ENCODE results near the gene OR51V1. TPM values are rescaled to one million over a fixed set of nuclear protein-coding genes. Genes with fewer than 3 reads are reported as not detected.

The OR51V1 gene
- total RNA-seq, 1 experiment from 2014 or later = not detected

DNA sequence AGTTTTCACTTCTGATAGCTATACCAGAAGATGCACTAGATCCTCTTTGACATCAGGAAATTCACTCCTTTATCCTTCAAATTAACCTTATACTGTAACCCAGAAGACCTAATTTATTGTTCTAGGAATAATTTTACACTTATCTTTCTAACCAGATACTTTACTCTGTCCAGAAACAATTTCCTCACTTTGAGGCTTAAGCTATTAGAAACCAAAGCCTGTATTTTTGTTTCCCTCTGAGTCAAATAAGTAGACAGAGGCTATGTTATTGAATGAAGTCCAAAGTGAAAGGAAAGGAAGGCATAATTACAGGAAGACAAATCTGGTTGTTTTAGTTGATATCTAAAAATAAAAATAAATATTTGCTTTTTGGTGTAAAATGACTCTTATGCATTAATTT lies 2.2 kb downstream of the OR51V1 start:
- no peaks in the 10 kb centered on the region for H3K4me1 Mint-ChIP-seq (ENCODE audit: low read depth, unreplicated experiment)
- no peaks in the 10 kb centered on the region for H3K27me3 Mint-ChIP-seq (ENCODE audit: unreplicated experiment)
- H3K27ac Mint-ChIP-seq (ENCODE audit: unreplicated experiment) = no peak overlapping the region
- CTCF ChIA-PET = no interaction called here
- DNase-seq = no peak
- BruUV-seq (replicated peaks) = no TSS peak
- H3K4me3 Mint-ChIP-seq (ENCODE audit: low read depth, unreplicated experiment) = no peak overlapping the region
- TF ChIP-seq CTCF (IDR thresholded peaks at IDR 0.05; ENCODE audit: unreplicated experiment) = no peak
- no peaks in the 10 kb centered on the region for H3K9me3 Mint-ChIP-seq (ENCODE audit: low read depth, unreplicated experiment)
- no peaks in the 10 kb centered on the region for H3K36me3 Mint-ChIP-seq (ENCODE audit: insufficient read depth, unreplicated experiment)
- intact Hi-C loops (cut with micrococcal nuclease; ENCODE audit: unreplicated experiment) = no loop called here

- H3K4me3 Mint-ChIP-seq (ENCODE audit: low read depth, unreplicated experiment) = no peak overlapping the region
- H3K27me3 Mint-ChIP-seq (ENCODE audit: unreplicated experiment) = no peaks in the 10 kb centered on the region
- TF ChIP-seq CTCF (IDR thresholded peaks at IDR 0.05; ENCODE audit: unreplicated experiment) = no peak
- BruUV-seq (replicated peaks) = no TSS peak
- H3K4me1 Mint-ChIP-seq (ENCODE audit: low read depth, unreplicated experiment) = no peaks in the 10 kb centered on the region
- DNase-seq = no peak
- H3K36me3 Mint-ChIP-seq (ENCODE audit: insufficient read depth, unreplicated experiment) = no peaks in the 10 kb centered on the region
- intact Hi-C loops (cut with micrococcal nuclease; ENCODE audit: unreplicated experiment) = no loop called here
- CTCF ChIA-PET = no interaction called here
- H3K9me3 Mint-ChIP-seq (ENCODE audit: low read depth, unreplicated experiment) = no peaks in the 10 kb centered on the region
- H3K27ac Mint-ChIP-seq (ENCODE audit: unreplicated experiment) = no peak overlapping the region
Measured at GRCh38 chr11:5197536-5197935, 2.9 kb downstream of the OR51V1 start.

DNA sequence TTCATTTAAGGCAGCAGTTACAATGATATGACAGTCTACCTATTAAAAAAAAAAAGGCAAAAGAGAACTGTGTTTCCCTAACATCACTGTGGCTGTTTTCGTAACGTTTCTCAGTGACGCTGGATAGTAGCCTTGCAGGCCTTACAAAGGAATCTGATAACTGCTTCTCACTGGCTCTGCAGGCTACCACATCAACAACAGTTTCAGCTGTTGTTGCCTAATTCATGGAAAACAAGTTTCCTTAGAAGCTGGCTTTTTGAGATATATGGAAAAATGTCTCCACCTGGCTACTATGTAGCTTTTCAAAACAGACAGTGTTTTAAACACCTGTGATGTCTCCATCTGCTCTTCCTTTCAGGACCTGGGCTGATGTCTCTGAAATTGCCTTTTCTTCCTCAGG lies 3.8 kb downstream of the OR51V1 start:
- H3K27me3 Mint-ChIP-seq (ENCODE audit: unreplicated experiment) = no peaks in the 10 kb centered on the region
- H3K4me3 Mint-ChIP-seq (ENCODE audit: low read depth, unreplicated experiment) = no peak overlapping the region
- no peaks in the 10 kb centered on the region for H3K36me3 Mint-ChIP-seq (ENCODE audit: insufficient read depth, unreplicated experiment)
- no peak for DNase-seq
- BruUV-seq (replicated peaks) = no TSS peak
- CTCF ChIA-PET = interaction anchor here (0.7 kb wide), 1 partner anchor 1140 kb away, joined by 3 read pairs; no protein-coding TSS in a partner anchor
- intact Hi-C loops (cut with micrococcal nuclease; ENCODE audit: unreplicated experiment) = no loop called here
- no peaks in the 10 kb centered on the region for H3K4me1 Mint-ChIP-seq (ENCODE audit: low read depth, unreplicated experiment)
- no peak for TF ChIP-seq CTCF (IDR thresholded peaks at IDR 0.05; ENCODE audit: unreplicated experiment)
- no peaks in the 10 kb centered on the region for H3K9me3 Mint-ChIP-seq (ENCODE audit: low read depth, unreplicated experiment)
- no peak overlapping the region for H3K27ac Mint-ChIP-seq (ENCODE audit: unreplicated experiment)

GRCh38 chr11:5196067-5196466 lies 4.4 kb downstream of the OR51V1 start:
- Mint-ChIP-seq H3K27ac (ENCODE audit: unreplicated experiment) (no peak overlapping the region), H3K27me3 (ENCODE audit: unreplicated experiment) (no peaks in the 10 kb centered on the region), H3K4me1 (ENCODE audit: low read depth, unreplicated experiment) (no peaks in the 10 kb centered on the region), H3K9me3 (ENCODE audit: low read depth, unreplicated experiment) (no peaks in the 10 kb centered on the region), H3K4me3 (ENCODE audit: low read depth, unreplicated experiment) (no peak overlapping the region), H3K36me3 (ENCODE audit: insufficient read depth, unreplicated experiment) (no peaks in the 10 kb centered on the region)
- no peak for DNase-seq
- no peak for TF ChIP-seq CTCF (IDR thresholded peaks at IDR 0.05; ENCODE audit: unreplicated experiment)
- CTCF ChIA-PET = interaction anchor here (0.7 kb wide), 1 partner anchor 1140 kb away, joined by 3 read pairs; no protein-coding TSS in a partner anchor
- no TSS peak for BruUV-seq (replicated peaks)
- intact Hi-C loops (cut with micrococcal nuclease; ENCODE audit: unreplicated experiment) = no loop called here
